GM12875 (cell line): ENCODE results near the gene TSC22D1.

Experiments
- H3K4me3 ChIP-seq: one replicate; pipeline ENCODE4 v1.5.1; 2011; ENCODE audit warnings: low read depth, low read length, control low read depth
- CTCF ChIP-seq: IDR thresholded peaks from 2 replicates; pipeline ENCODE4 v1.5.1; 2011; ENCODE audit warnings: low read depth, mild to moderate bottlenecking, control low read depth, inconsistent platforms, low read length, moderate library complexity, borderline replicate concordance; ENCODE audit not compliant: insufficient read depth

TSC22D1 gene

GRCh38 chr13:44506719-44507118, 69.4 kb downstream of the TSC22D1 start:
- no peak overlapping the region for H3K4me3 ChIP-seq
- TF ChIP-seq CTCF, result no peak

GRCh38 chr13:44506251-44506650, 69.9 kb downstream of the TSC22D1 start:
- no peak for TF ChIP-seq CTCF
- no peak overlapping the region for H3K4me3 ChIP-seq

GRCh38 chr13:44504116-44504515, 72.0 kb downstream of the TSC22D1 start:
- no peak for TF ChIP-seq CTCF
- H3K4me3 ChIP-seq, result no peak overlapping the region

DNA sequence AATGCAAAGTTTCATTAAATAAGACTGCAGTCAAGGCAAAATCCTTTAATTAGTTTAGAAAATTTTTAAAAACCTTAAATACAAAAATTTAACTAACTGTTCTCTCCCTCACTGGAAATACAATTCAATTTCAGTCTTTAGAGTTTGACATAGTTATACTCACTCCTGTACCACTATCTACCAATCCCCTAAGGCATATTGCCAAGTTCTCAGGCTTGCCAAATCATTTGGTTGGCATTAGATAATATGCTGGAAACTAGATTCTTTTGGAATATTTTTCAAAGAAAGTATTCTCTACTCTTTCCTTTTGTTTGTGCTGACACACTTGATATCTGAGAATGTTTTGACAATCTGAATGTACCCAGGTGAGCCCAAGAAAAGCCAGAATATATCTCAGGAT, 77.2 kb downstream of the TSC22D1 start:
- TF ChIP-seq CTCF, result no peak
- no peak overlapping the region for H3K4me3 ChIP-seq

DNA sequence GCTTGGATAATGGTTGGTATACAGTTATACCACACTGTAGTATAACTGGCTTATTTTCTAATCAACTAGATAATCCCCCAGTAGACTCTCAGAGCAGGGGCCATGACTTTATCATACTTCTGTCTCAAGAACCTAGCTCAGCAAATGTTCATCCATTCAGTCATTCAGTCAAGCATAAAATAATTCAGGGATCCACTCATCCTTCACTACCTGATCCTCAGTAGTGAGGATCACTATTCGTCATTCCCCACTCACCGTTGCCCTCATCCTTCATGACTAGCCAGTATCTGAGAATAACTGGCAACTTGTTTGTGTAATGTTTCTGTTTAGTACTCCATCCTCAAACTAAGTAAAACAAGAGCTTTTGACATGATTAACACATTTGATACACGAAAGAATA, 77.6 kb downstream of the TSC22D1 start:
- TF ChIP-seq CTCF, result no peak
- H3K4me3 ChIP-seq, result no peak overlapping the region

GRCh38 chr13:44497801-44498200, 78.3 kb downstream of the TSC22D1 start:
- H3K4me3 ChIP-seq, result no peak overlapping the region
- TF ChIP-seq CTCF, result no peak

DNA sequence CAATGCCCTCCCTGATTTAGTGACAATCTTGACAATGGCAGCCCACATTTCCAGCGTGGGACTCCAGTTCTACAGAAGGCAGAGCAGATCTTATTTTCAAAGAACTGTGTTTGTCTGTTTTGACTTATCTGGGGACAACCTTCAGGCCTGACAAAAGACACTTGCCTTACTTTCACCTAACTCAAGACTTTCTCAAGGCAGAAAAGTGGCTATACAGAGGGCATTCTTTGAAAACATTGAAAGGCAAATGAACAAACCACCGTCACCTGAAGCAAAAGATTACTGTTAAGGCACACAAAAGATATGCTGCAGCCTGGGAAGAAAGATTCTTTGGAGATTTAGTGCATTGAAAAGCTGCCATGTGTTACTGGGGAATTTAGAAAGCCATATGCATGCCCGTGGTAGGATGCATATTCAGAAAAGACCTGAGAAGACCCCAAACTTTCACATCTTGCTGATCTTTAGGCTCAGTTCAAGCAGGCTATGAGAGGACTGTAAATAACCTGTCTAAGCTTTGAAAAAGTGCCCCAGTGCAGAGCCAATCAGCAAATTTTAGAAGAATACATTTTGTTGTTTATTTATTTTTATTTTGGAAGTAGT, 82.8 kb downstream of the TSC22D1 start:
- H3K4me3 ChIP-seq, result no peak overlapping the region

More for the DNA sequence above, 82.8 kb downstream of the TSC22D1 start:
- TF ChIP-seq CTCF, result no peak
